ENCODE data around the gene ATF2.

The ATF2 gene

GRCh38 chr2:175025946-175026345 lies 142.1 kb downstream of the ATF2 start:
- no peak for DNase-seq (ENCODE audit: low read depth)

GRCh38 chr2:175025233-175025632 lies 142.8 kb downstream of the ATF2 start:
- DNase-seq (ENCODE audit: low read depth): no peak

- no peak for DNase-seq (ENCODE audit: low read depth)
Observed at GRCh38 chr2:175022923-175023322, 145.1 kb downstream of the ATF2 start.
